WTC11 (cell line): ENCODE results near the gene GGCT. TPM values are rescaled to one million over a fixed set of nuclear protein-coding genes. Genes with fewer than 3 reads are reported as not detected.
A peak's percentile ranks its signal among the peaks of the same experiment; 100 is the strongest.

Source experiments
- ATAC-seq: fragments of 200-7000 bp; cut with Tn5 transposase; 2 replicates; pipeline ENCODE4 v1.10.0; 2021; ENCODE audit warnings: mild to moderate bottlenecking, moderate library complexity
- CTCF ChIA-PET: fragments of 300-600 bp; sonication (Branson Sonifier 250); formaldehyde crosslinking; loops from one replicate; lab custom pipeline; 2021; ENCODE audit warnings: antibody characterized with exemption; lab: Charles Lee
- POLR2A ChIA-PET: fragments of 350-600 bp; sonication (Branson Sonifier 250); formaldehyde crosslinking; loops from one replicate; lab custom pipeline; 2021; ENCODE audit warnings: antibody characterized with exemption; lab: Charles Lee
- DNase-seq: peaks from one replicate; pipeline ENCODE4 v3.0.0; 2021; ENCODE audit warnings: low spot score
- H3K27ac Mint-ChIP-seq: 2 replicates; pipeline ENCODE4 v1.8.0; 2021; ENCODE audit warnings: mixed read lengths
- H3K27me3 Mint-ChIP-seq: 2 replicates; pipeline ENCODE4 v1.8.0; 2021; ENCODE audit warnings: low read depth, mild to moderate bottlenecking, moderate library complexity, mixed read lengths
- H3K36me3 Mint-ChIP-seq: 2 replicates; pipeline ENCODE4 v1.8.0; 2021; ENCODE audit warnings: mixed read lengths
- H3K4me1 Mint-ChIP-seq: 2 replicates; pipeline ENCODE4 v1.8.0; 2022; ENCODE audit warnings: mixed read lengths
- H3K4me3 Mint-ChIP-seq: 2 replicates; pipeline ENCODE4 v1.8.0; 2021; ENCODE audit warnings: mild to moderate bottlenecking, moderate library complexity, mixed read lengths
- H3K9me3 Mint-ChIP-seq: 2 replicates; pipeline ENCODE4 v1.8.0; 2021; ENCODE audit warnings: mixed read lengths
- ESRRA ChIP-seq: sonication (generic); formaldehyde crosslinking; IDR thresholded peaks from 2 replicates; pipeline ENCODE4 v1.8.1; 2022; ENCODE audit warnings: mild to moderate bottlenecking, missing genetic modification reagents, borderline replicate concordance
- FOXK1 ChIP-seq: sonication (generic); formaldehyde crosslinking; IDR thresholded peaks from 2 replicates; pipeline ENCODE4 v1.8.0; 2022; ENCODE audit warnings: mild to moderate bottlenecking, moderate library complexity, missing genetic modification reagents
- GRHL2 ChIP-seq: fragments of 250-450 bp; sonication (Bioruptor Pico); IDR thresholded peaks from 2 replicates; pipeline ENCODE4 v1.8.0; 2022; ENCODE audit warnings: mild to moderate bottlenecking, moderate library complexity; ENCODE audit not compliant: insufficient replicate concordance, severe bottlenecking
- HMGA2 ChIP-seq: fragments of 250-450 bp; sonication (Bioruptor Pico); IDR thresholded peaks from 2 replicates; pipeline ENCODE4 v1.4.0; 2021; ENCODE audit warnings: mild to moderate bottlenecking, moderate library complexity
- HMGXB4 ChIP-seq: sonication (generic); formaldehyde crosslinking; IDR thresholded peaks from 2 replicates; pipeline ENCODE4 v1.8.1; 2023; ENCODE audit warnings: mild to moderate bottlenecking, moderate library complexity, missing genetic modification reagents
- JUN ChIP-seq: sonication (generic); formaldehyde crosslinking; IDR thresholded peaks from 2 replicates; pipeline ENCODE4 v1.8.0; 2023; ENCODE audit warnings: mild to moderate bottlenecking, missing genetic modification reagents
- OVOL2 ChIP-seq: fragments of 250-450 bp; sonication (Bioruptor Pico); IDR thresholded peaks from 2 replicates; pipeline ENCODE4 v1.9.0; 2021; ENCODE audit warnings: mild to moderate bottlenecking, borderline replicate concordance
- TCF7 ChIP-seq: sonication (generic); formaldehyde crosslinking; IDR thresholded peaks from 2 replicates; pipeline ENCODE4 v1.8.0; 2022; ENCODE audit warnings: mild to moderate bottlenecking, low read depth, missing genetic modification reagents, moderate library complexity
- TP53 ChIP-seq: sonication (generic); formaldehyde crosslinking; IDR thresholded peaks from 2 replicates; pipeline ENCODE4 v1.8.1; 2023; ENCODE audit warnings: mild to moderate bottlenecking, missing genetic modification reagents
- ZBTB43 ChIP-seq: sonication (generic); formaldehyde crosslinking; IDR thresholded peaks from 2 replicates; pipeline ENCODE4 v1.8.1; 2023; ENCODE audit warnings: mild to moderate bottlenecking, missing genetic modification reagents
- ZNF121 ChIP-seq: sonication (generic); formaldehyde crosslinking; IDR thresholded peaks from 2 replicates; pipeline ENCODE4 v1.8.0; 2023; ENCODE audit warnings: missing genetic modification reagents
- ZNF263 ChIP-seq: sonication (generic); formaldehyde crosslinking; IDR thresholded peaks from 2 replicates; pipeline ENCODE4 v1.8.1; 2022; ENCODE audit warnings: low read depth, mild to moderate bottlenecking, moderate library complexity, missing genetic modification reagents
- ZNF317 ChIP-seq: sonication (generic); formaldehyde crosslinking; IDR thresholded peaks from 2 replicates; pipeline ENCODE4 v1.8.1; 2023; ENCODE audit warnings: low read depth, mild to moderate bottlenecking, moderate library complexity, missing genetic modification reagents, borderline replicate concordance
- total RNA-seq: library from RNA; stranded (reverse); gene quantifications from 3 replicates; pipeline ENCODE4 v1.2.3, GENCODE V29; 2021
- TF ChIP-seq, protein P1 (sequence below): sonication (generic); formaldehyde crosslinking; IDR thresholded peaks from 2 replicates; pipeline ENCODE4 v1.8.1; 2023; ENCODE audit warnings: mild to moderate bottlenecking, missing genetic modification reagents, borderline replicate concordance
- TF ChIP-seq, protein P2 (sequence below): fragments of 250-450 bp; sonication (Bioruptor Pico); IDR thresholded peaks from 2 replicates; pipeline ENCODE4 v2.1.2; 2022; ENCODE audit warnings: mild to moderate bottlenecking, moderate library complexity
- TF ChIP-seq, protein P3 (sequence below): sonication (generic); formaldehyde crosslinking; IDR thresholded peaks from 2 replicates; pipeline ENCODE4 v1.8.0; 2023; ENCODE audit warnings: missing genetic modification reagents
- TF ChIP-seq, protein P4 (sequence below): sonication (generic); formaldehyde crosslinking; IDR thresholded peaks from 2 replicates; pipeline ENCODE4 v1.8.1; 2022; ENCODE audit warnings: low read depth, mild to moderate bottlenecking, moderate library complexity, missing genetic modification reagents, borderline replicate concordance

GGCT gene
- total RNA-seq, 1 experiment from 2014 or later: 95.4 TPM

DNA sequence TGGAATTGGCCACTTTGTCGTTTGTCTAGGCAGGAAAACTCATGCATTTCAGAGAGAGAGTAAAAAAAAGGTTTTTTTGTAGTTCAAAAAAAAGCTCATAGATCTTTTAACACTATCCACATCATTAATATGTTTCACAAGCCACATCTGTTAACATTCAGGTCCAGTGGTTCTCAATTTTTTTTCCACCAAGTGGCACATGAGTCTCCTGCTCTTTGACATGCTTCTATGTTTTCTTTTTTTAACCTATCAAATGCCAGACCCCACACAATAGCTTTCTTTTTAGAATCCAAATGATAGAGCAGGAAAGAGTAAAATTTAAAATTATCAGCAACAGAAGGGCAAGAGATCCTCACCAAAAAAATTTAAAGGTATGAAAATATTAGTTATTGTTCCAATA is 46.3 kb downstream of the GGCT start (continued):
- TF ChIP-seq ZBTB43 (CRISPR knock-in tag): no peak
- TF ChIP-seq, protein P1, sequence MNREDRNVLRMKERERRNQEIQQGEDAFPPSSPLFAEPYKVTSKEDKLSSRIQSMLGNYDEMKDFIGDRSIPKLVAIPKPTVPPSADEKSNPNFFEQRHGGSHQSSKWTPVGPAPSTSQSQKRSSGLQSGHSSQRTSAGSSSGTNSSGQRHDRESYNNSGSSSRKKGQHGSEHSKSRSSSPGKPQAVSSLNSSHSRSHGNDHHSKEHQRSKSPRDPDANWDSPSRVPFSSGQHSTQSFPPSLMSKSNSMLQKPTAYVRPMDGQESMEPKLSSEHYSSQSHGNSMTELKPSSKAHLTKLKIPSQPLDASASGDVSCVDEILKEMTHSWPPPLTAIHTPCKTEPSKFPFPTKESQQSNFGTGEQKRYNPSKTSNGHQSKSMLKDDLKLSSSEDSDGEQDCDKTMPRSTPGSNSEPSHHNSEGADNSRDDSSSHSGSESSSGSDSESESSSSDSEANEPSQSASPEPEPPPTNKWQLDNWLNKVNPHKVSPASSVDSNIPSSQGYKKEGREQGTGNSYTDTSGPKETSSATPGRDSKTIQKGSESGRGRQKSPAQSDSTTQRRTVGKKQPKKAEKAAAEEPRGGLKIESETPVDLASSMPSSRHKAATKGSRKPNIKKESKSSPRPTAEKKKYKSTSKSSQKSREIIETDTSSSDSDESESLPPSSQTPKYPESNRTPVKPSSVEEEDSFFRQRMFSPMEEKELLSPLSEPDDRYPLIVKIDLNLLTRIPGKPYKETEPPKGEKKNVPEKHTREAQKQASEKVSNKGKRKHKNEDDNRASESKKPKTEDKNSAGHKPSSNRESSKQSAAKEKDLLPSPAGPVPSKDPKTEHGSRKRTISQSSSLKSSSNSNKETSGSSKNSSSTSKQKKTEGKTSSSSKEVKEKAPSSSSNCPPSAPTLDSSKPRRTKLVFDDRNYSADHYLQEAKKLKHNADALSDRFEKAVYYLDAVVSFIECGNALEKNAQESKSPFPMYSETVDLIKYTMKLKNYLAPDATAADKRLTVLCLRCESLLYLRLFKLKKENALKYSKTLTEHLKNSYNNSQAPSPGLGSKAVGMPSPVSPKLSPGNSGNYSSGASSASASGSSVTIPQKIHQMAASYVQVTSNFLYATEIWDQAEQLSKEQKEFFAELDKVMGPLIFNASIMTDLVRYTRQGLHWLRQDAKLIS (CRISPR knock-in tag): no peak
- no peak for TF ChIP-seq ESRRA (CRISPR knock-in tag)
- TF ChIP-seq ZNF121 (CRISPR knock-in tag): no peak
- TF ChIP-seq, protein P2, sequence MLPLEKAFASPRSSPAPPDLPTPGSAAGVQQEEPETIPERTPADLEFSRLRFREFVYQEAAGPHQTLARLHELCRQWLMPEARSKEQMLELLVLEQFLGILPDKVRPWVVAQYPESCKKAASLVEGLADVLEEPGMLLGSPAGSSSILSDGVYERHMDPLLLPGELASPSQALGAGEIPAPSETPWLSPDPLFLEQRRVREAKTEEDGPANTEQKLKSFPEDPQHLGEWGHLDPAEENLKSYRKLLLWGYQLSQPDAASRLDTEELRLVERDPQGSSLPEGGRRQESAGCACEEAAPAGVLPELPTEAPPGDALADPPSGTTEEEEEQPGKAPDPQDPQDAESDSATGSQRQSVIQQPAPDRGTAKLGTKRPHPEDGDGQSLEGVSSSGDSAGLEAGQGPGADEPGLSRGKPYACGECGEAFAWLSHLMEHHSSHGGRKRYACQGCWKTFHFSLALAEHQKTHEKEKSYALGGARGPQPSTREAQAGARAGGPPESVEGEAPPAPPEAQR: no peak
- TF ChIP-seq FOXK1: no peak

DNA sequence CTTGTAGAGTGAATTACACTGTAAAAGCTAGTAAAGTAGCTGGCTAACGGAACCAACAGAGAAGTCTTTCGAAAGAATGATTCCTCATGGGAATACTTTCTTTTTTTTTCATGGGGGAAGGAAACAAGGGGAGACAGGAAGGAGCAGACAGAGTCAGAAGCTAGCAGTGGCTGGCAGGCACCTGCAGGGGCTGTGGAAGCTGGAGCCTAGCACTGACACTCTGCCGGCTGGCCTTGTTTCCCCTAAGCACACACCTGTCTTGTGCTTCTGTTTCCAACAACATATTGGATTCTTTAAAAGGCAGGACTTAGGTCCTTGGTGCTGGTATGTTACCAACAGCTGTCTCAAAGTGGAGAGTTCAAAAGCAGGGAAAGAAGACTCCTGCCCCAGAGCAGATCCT is 50.7 kb downstream of the GGCT start:
- no peak overlapping the region for H3K4me3 Mint-ChIP-seq
- peaks cover 22% of the 10 kb centered on the region for H3K4me1 Mint-ChIP-seq
- POLR2A ChIA-PET: no interaction called here
- no peaks in the 10 kb centered on the region for H3K27me3 Mint-ChIP-seq
- no peaks in the 10 kb centered on the region for H3K9me3 Mint-ChIP-seq
- TF ChIP-seq ZNF263 (CRISPR knock-in tag) (no peak), HMGA2 (CRISPR knock-in tag) (no peak), HMGXB4 (CRISPR knock-in tag) (no peak), GRHL2 (CRISPR knock-in tag) (no peak), TP53 (CRISPR knock-in tag) (no peak), TCF7 (CRISPR knock-in tag) (no peak), ZNF317 (CRISPR knock-in tag) (no peak), JUN (CRISPR knock-in tag) (no peak), OVOL2 (CRISPR knock-in tag) (no peak)
- TF ChIP-seq, protein P3, sequence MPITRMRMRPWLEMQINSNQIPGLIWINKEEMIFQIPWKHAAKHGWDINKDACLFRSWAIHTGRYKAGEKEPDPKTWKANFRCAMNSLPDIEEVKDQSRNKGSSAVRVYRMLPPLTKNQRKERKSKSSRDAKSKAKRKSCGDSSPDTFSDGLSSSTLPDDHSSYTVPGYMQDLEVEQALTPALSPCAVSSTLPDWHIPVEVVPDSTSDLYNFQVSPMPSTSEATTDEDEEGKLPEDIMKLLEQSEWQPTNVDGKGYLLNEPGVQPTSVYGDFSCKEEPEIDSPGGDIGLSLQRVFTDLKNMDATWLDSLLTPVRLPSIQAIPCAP: no peak
- TF ChIP-seq, protein P1 (CRISPR knock-in tag): no peak
- TF ChIP-seq, protein P4, sequence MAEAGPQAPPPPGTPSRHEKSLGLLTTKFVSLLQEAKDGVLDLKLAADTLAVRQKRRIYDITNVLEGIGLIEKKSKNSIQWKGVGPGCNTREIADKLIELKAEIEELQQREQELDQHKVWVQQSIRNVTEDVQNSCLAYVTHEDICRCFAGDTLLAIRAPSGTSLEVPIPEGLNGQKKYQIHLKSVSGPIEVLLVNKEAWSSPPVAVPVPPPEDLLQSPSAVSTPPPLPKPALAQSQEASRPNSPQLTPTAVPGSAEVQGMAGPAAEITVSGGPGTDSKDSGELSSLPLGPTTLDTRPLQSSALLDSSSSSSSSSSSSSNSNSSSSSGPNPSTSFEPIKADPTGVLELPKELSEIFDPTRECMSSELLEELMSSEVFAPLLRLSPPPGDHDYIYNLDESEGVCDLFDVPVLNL: no peak
- TF ChIP-seq, all 79 proteins: peak for 0
- CTCF ChIA-PET: interaction anchor here (0.9 to 3.1 kb wide), 4 partner anchors 15 to 178 kb away, joined by 3 to 12 read pairs (median 4); no protein-coding TSS in a partner anchor
- Mint-ChIP-seq H3K36me3 (no peaks in the 10 kb centered on the region; the same call in 1 of the 2 replicates), H3K27ac (no peak overlapping the region)
- peak; percentile 14; the same call in 1 of the 2 replicates for ATAC-seq
- DNase-seq: no peak
